OCI-LY3 (cell line): Measurements from ENCODE around the gene METTL6.

Source experiments
- H2AFZ ChIP-seq: fragments of 200-600, 300-600 bp; shearing (Covaris generic); 2 replicates; pipeline ENCODE4 v1.6.0; 2014; ENCODE audit warnings: antibody characterized with exemption, low read depth, low read length
- H3K27ac ChIP-seq: fragments of 200-600, 300-600 bp; sonication (generic); 2 replicates; pipeline ENCODE4 v1.5.1; 2014; ENCODE audit warnings: mild to moderate bottlenecking, low read length, moderate library complexity, mixed read lengths
- H3K27me3 ChIP-seq: fragments of 200-600, 300-600 bp; sonication (generic); 2 replicates; pipeline ENCODE4 v1.6.1; 2014; ENCODE audit warnings: low read depth, low read length, mixed read lengths
- H3K36me3 ChIP-seq: fragments of 200-600, 300-600 bp; sonication (generic); replicated peaks from 2 replicates; pipeline ENCODE3; 2014; ENCODE audit warnings: low read depth, low read length, mixed read lengths
- H3K4me1 ChIP-seq: fragments of 300-600, 200-600 bp; sonication (generic); 2 replicates; pipeline ENCODE4 v1.6.1; 2014; ENCODE audit warnings: low read length, mixed read lengths
- H3K4me2 ChIP-seq: fragments of 200-600, 300-600 bp; sonication (generic); 2 replicates; pipeline ENCODE4 v1.6.1; 2014; ENCODE audit warnings: low read length, mixed read lengths
- H3K4me3 ChIP-seq: fragments of 300-600, 200-600 bp; sonication (generic); 2 replicates; pipeline ENCODE4 v1.5.1; 2014; ENCODE audit warnings: antibody characterized with exemption, mild to moderate bottlenecking, low read length, moderate library complexity
- H3K79me2 ChIP-seq: fragments of 300-600, 200-600 bp; shearing (Covaris generic); 2 replicates; pipeline ENCODE4 v1.6.1; 2014; ENCODE audit warnings: mild to moderate bottlenecking, low read length, mixed read lengths
- H3K9ac ChIP-seq: fragments of 300-600, 200-600 bp; shearing (Covaris generic); 2 replicates; pipeline ENCODE4 v1.6.0; 2014; ENCODE audit warnings: mild to moderate bottlenecking, low read length, moderate library complexity
- H3K9me3 ChIP-seq: fragments of 200-600, 300-600 bp; shearing (Covaris generic); 2 replicates; pipeline ENCODE4 v1.6.1; 2014; ENCODE audit warnings: low read length, mixed read lengths; ENCODE audit not compliant: insufficient read depth
- H4K20me1 ChIP-seq: fragments of 200-600, 300-600 bp; sonication (generic); 2 replicates; pipeline ENCODE4 v1.6.1; 2016; ENCODE audit warnings: low read length, mixed read lengths; ENCODE audit not compliant: insufficient read depth
- EZH2phosphoT487 ChIP-seq: fragments of 200-600 bp; shearing (Covaris generic); IDR thresholded peaks from 2 replicates; pipeline ENCODE4 v1.6.1; 2018; ENCODE audit warnings: antibody characterized with exemption, mixed run types, low read depth
- TF ChIP-seq, protein P1 (sequence below): fragments of 200-600, 300-600 bp; sonication (generic); IDR thresholded peaks from 2 replicates; pipeline ENCODE4 v1.5.1; 2014; ENCODE audit warnings: antibody characterized with exemption, low read length, low read depth

METTL6 gene

DNA sequence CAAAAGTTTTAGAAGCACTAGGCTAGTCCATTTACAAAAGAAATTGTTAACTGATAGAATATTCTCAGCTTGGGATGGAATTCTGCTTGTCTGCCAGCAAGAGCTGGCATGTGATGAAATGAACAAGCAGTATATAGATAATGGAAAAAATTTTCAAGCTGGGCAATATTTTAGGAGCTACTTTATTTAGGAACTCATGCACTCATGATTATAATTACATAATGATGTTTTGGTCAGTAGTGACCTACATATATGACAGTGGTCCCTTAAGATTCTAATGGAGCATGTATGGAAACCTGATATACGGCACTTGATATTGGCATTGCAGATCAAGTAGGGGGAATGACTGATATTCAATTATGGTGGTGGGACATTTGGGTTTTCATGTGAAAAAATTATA is 6.2 kb upstream of the METTL6 start:
- Histone ChIP-seq H3K27me3 (no peaks in the 10 kb centered on the region), H3K4me3 (no peak overlapping the region), H3K36me3 (peaks cover 53% of the 10 kb centered on the region), H3K27ac (no peak overlapping the region), H3K4me2 (no peak overlapping the region), H3K9ac (no peak overlapping the region), H3K79me2 (peaks cover 22% of the 10 kb centered on the region), H3K4me1 (peaks cover 14% of the 10 kb centered on the region), H3K9me3 (no peaks in the 10 kb centered on the region), H2AFZ (no peak overlapping the region), H4K20me1 (peaks cover 10% of the 10 kb centered on the region; the same call in 1 of the 2 replicates)
- no peak for TF ChIP-seq EZH2phosphoT487
- TF ChIP-seq, protein P1, sequence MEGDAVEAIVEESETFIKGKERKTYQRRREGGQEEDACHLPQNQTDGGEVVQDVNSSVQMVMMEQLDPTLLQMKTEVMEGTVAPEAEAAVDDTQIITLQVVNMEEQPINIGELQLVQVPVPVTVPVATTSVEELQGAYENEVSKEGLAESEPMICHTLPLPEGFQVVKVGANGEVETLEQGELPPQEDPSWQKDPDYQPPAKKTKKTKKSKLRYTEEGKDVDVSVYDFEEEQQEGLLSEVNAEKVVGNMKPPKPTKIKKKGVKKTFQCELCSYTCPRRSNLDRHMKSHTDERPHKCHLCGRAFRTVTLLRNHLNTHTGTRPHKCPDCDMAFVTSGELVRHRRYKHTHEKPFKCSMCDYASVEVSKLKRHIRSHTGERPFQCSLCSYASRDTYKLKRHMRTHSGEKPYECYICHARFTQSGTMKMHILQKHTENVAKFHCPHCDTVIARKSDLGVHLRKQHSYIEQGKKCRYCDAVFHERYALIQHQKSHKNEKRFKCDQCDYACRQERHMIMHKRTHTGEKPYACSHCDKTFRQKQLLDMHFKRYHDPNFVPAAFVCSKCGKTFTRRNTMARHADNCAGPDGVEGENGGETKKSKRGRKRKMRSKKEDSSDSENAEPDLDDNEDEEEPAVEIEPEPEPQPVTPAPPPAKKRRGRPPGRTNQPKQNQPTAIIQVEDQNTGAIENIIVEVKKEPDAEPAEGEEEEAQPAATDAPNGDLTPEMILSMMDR: no peak

DNA sequence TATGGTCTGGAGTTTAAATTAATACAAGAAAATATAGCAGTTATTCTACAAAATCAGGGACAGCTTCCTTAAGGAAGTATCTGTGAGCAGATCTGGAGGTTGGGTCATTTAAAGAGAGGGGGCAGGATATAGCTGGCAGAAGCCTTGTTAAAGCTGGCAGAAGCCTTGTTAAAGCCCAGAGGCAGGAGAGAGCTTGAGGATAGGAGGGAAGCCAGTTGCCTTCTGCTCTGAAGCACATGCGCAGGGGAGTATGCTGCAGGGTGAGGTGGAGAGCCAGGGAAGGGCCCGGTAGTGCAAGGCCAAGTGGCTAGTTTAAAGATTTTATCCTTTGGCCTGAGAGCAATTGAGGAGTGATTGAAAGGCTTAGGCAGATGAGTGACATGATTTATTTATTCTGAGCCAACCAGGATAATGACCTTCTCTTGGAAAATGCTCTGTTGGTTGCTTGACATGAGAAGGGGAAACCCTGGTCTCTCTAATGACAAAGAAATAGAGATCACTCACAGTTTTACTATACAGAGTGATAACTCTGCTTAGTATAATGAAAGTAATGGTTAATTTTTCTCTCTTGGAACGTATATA is 4.0 kb upstream of the METTL6 start:
- Histone ChIP-seq H4K20me1 (peaks cover 10% of the 10 kb centered on the region; the same call in 1 of the 2 replicates), H3K4me2 (no peak overlapping the region)

DNA sequence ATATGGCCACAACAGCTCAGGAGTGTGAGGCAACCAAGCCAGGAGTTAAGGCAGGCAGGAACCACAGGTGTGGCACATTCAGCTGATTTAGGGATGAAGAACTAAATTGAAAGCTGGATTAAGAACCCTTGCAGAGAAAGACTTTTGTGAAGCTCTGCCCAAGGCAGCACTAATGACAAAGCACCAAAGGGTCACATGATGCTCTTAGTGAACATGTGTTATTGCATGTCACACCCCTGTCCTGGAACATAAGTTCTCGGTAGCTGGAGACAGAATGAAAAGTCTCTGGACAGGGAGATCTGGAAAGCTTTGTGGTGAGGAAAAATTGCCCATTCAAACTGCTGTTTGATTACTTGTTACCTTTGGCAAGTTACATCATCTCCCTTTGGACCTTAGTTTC is 3.3 kb upstream of the METTL6 start:
- Histone ChIP-seq H3K9ac (no peak overlapping the region), H3K79me2 (peaks cover 48% of the 10 kb centered on the region), H3K27ac (no peak overlapping the region), H3K4me2 (no peak overlapping the region), H2AFZ (no peak overlapping the region), H3K4me1 (peaks cover 20% of the 10 kb centered on the region), H3K9me3 (no peaks in the 10 kb centered on the region), H3K27me3 (no peaks in the 10 kb centered on the region), H3K36me3 (peaks cover 34% of the 10 kb centered on the region), H4K20me1 (peaks cover 10% of the 10 kb centered on the region; the same call in 1 of the 2 replicates), H3K4me3 (no peak overlapping the region)
- no peak for TF ChIP-seq EZH2phosphoT487
- TF ChIP-seq, protein P1: no peak

More for the DNA sequence above, 4.0 kb upstream of the METTL6 start:
- Histone ChIP-seq H3K4me3 (no peak overlapping the region), H3K36me3 (peaks cover 39% of the 10 kb centered on the region), H3K9me3 (no peaks in the 10 kb centered on the region), H2AFZ (no peak overlapping the region), H3K27ac (no peak overlapping the region), H3K4me1 (peaks cover 19% of the 10 kb centered on the region), H3K79me2 (peaks cover 44% of the 10 kb centered on the region), H3K9ac (no peak overlapping the region), H3K27me3 (no peaks in the 10 kb centered on the region)
- TF ChIP-seq, protein P1: no peak
- TF ChIP-seq EZH2phosphoT487: no peak

DNA sequence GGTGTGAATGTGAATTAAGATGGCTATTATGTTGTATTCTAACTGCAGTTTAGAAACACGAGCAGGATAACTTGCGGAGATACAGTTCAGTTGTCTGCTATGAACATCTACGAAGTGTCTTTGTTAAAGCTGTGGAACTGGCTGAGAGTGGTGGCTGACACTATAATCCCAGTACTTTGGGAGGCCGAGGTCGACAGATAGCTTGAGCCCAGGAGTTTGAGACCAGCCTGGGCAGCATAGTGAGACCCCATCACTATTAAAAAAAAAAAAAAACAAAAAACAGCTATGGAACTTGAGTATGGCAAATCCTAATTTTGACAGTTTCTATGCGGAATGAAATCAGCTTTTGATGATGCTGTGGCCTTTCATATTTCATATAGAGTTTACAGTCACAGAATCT is 1.7 kb upstream of the METTL6 start:
- H3K27ac ChIP-seq: no peak overlapping the region
- H3K9me3 ChIP-seq: no peaks in the 10 kb centered on the region
- peaks cover 48% of the 10 kb centered on the region for H3K79me2 ChIP-seq
- H3K4me3 ChIP-seq: peak overlapping the region; percentile 81
- peaks cover 10% of the 10 kb centered on the region; the same call in 1 of the 2 replicates for H4K20me1 ChIP-seq
- no peak for TF ChIP-seq EZH2phosphoT487
- TF ChIP-seq, protein P1: no peak
- peaks cover 32% of the 10 kb centered on the region for H3K36me3 ChIP-seq
- H3K27me3 ChIP-seq: no peaks in the 10 kb centered on the region
- H3K9ac ChIP-seq: no peak overlapping the region
- H3K4me1 ChIP-seq: peaks cover 20% of the 10 kb centered on the region
- H2AFZ ChIP-seq: no peak overlapping the region
- peak overlapping the region; percentile 90 for H3K4me2 ChIP-seq
